ENCODE data around the gene ITLN2. TPM values are rescaled to one million over a fixed set of nuclear protein-coding genes. Genes with fewer than 3 reads are reported as not detected.

ITLN2 gene
- 0.82 and 1.5 TPM in 2 replicates for total RNA-seq (ENCODE audit: low replicate concordance)

GRCh38 chr1:160954158-160955104 lies at the start of gene ITLN2:
Gene ITLN2 (minus strand): TSS chr1:160954809. CDS start chr1:160954741, 68 bp downstream.

Other genes with a start within 250 kb of the ITLN2 start
- gene CD48, start 243.0 kb downstream of the ITLN2 start, total RNA-seq (ENCODE audit: low replicate concordance): not detected in 2 replicates
- not detected in 2 replicates for gene SLAMF7, start 215.6 kb downstream of the ITLN2 start, total RNA-seq (ENCODE audit: low replicate concordance)
- not detected in 2 replicates for gene LY9, start 158.6 kb downstream of the ITLN2 start, total RNA-seq (ENCODE audit: low replicate concordance)
- 0.15 TPM in 1 of 2 replicates, not detected in the other for gene CD244, start 91.9 kb downstream of the ITLN2 start, total RNA-seq (ENCODE audit: low replicate concordance)
- 0.30 and 0.35 TPM in 2 replicates for gene ITLN1, start 69.6 kb downstream of the ITLN2 start, total RNA-seq (ENCODE audit: low replicate concordance)
- 20.8 and 24.5 TPM in 2 replicates for gene F11R, start 66.3 kb upstream of the ITLN2 start, total RNA-seq (ENCODE audit: low replicate concordance)
- 1.5 and 15.6 TPM in 2 replicates for gene TSTD1, start 84.2 kb upstream of the ITLN2 start, total RNA-seq (ENCODE audit: low replicate concordance)
- gene USF1, start 91.2 kb upstream of the ITLN2 start, total RNA-seq (ENCODE audit: low replicate concordance): 83.1 and 162 TPM in 2 replicates
- gene ARHGAP30, start 115.1 kb upstream of the ITLN2 start, total RNA-seq (ENCODE audit: low replicate concordance): under 0.01 TPM in 1 of 2 replicates, not detected in the other
- gene NECTIN4, start 134.7 kb upstream of the ITLN2 start, total RNA-seq (ENCODE audit: low replicate concordance): 0.35 and 2.3 TPM in 2 replicates
- 0.23 and 1.5 TPM in 2 replicates for gene KLHDC9, start 143.6 kb upstream of the ITLN2 start, total RNA-seq (ENCODE audit: low replicate concordance)
- 71.7 and 95.0 TPM in 2 replicates for gene PFDN2, start 163.2 kb upstream of the ITLN2 start, total RNA-seq (ENCODE audit: low replicate concordance)
- 14.2 and 15.7 TPM in 2 replicates for gene NIT1, start 163.3 kb upstream of the ITLN2 start, total RNA-seq (ENCODE audit: low replicate concordance)
- 25.9 and 37.3 TPM in 2 replicates for gene DEDD, start 177.9 kb upstream of the ITLN2 start, total RNA-seq (ENCODE audit: low replicate concordance)
- 127 and 180 TPM in 2 replicates for gene UFC1, start 199.2 kb upstream of the ITLN2 start, total RNA-seq (ENCODE audit: low replicate concordance)
- 4.2 and 4.7 TPM in 2 replicates for gene USP21, start 204.7 kb upstream of the ITLN2 start, total RNA-seq (ENCODE audit: low replicate concordance)
- 8.9 and 11.0 TPM in 2 replicates for gene PPOX, start 211.6 kb upstream of the ITLN2 start, total RNA-seq (ENCODE audit: low replicate concordance)
- gene B4GALT3, start 222.7 kb upstream of the ITLN2 start, total RNA-seq (ENCODE audit: low replicate concordance): 9.4 and 18.3 TPM in 2 replicates
- gene ADAMTS4, start 244.2 kb upstream of the ITLN2 start, total RNA-seq (ENCODE audit: low replicate concordance): 2.1 and 4.9 TPM in 2 replicates
- 127 and 177 TPM in 2 replicates for gene NDUFS2, start 247.6 kb upstream of the ITLN2 start, total RNA-seq (ENCODE audit: low replicate concordance)

All from smooth muscle cell of the coronary artery (primary cell).